ENCODE data around the gene SPTLC1. TPM values are rescaled to one million over a fixed set of nuclear protein-coding genes. Genes with fewer than 3 reads are reported as not detected.
"Not testable (repeated sequence)": the region's sequence is repeated elsewhere in the genome, so short reads cannot be mapped to it uniquely, and the experiment has no call there.

Gene SPTLC1
- total RNA-seq, result 66.1 and 69.3 TPM in 2 replicates

- intact Hi-C loops (cut with micrococcal nuclease), result loop anchor here (1.0 to 10.0 kb wide), 11 partner anchors 17 to 1450 kb away; partner anchors contain the start of genes AUH, CENPP, IARS1 and IPPK
These were observed at the start of gene SPTLC1 for GRCh38 chr9:92115071-92115858. SPTLC1 (minus strand) TSS chr9:92115413; CDS start chr9:92115370, 43 bp downstream.

- intact Hi-C loops (cut with micrococcal nuclease), result no loop called here
These were observed 49.8 kb upstream of the SPTLC1 start for GRCh38 chr9:92164975-92165374.

- intact Hi-C loops (cut with micrococcal nuclease), result no loop called here
These were observed 49.3 kb upstream of the SPTLC1 start for GRCh38 chr9:92164490-92164889.

- intact Hi-C loops (cut with micrococcal nuclease), result no loop called here
These were observed 48.1 kb upstream of the SPTLC1 start for GRCh38 chr9:92163276-92163675.

GRCh38 chr9:92160786-92161185 lies 45.6 kb upstream of the SPTLC1 start:
- intact Hi-C loops (cut with micrococcal nuclease), result no loop called here

- intact Hi-C loops (cut with micrococcal nuclease), result no loop called here
These were observed 43.8 kb upstream of the SPTLC1 start for GRCh38 chr9:92159058-92159457.

GRCh38 chr9:92158097-92158601 lies 42.9 kb upstream of the SPTLC1 start:
- intact Hi-C loops (cut with micrococcal nuclease), result no loop called here

- intact Hi-C loops (cut with micrococcal nuclease), result not testable (repeated sequence)
These were observed 40.5 kb upstream of the SPTLC1 start for GRCh38 chr9:92155736-92156135.

GRCh38 chr9:92155221-92155620 lies 40.0 kb upstream of the SPTLC1 start:
- intact Hi-C loops (cut with micrococcal nuclease), result no loop called here

GRCh38 chr9:92153466-92154415 lies 38.5 kb upstream of the SPTLC1 start:
- intact Hi-C loops (cut with micrococcal nuclease), result not testable (repeated sequence)

GRCh38 chr9:92151691-92152393 lies 36.6 kb upstream of the SPTLC1 start:
- intact Hi-C loops (cut with micrococcal nuclease), result no loop called here

- intact Hi-C loops (cut with micrococcal nuclease), result not testable (repeated sequence)
These were observed 35.6 kb upstream of the SPTLC1 start for GRCh38 chr9:92150501-92151470.

- intact Hi-C loops (cut with micrococcal nuclease), result no loop called here
These were observed 32.6 kb upstream of the SPTLC1 start for GRCh38 chr9:92147852-92148180.

GRCh38 chr9:92147030-92147851 lies 32.0 kb upstream of the SPTLC1 start:
- intact Hi-C loops (cut with micrococcal nuclease), result no loop called here

GRCh38 chr9:92146610-92147009 lies 31.4 kb upstream of the SPTLC1 start:
- intact Hi-C loops (cut with micrococcal nuclease), result no loop called here

GRCh38 chr9:92145784-92146183 lies 30.6 kb upstream of the SPTLC1 start:
- intact Hi-C loops (cut with micrococcal nuclease), result not testable (repeated sequence)

- intact Hi-C loops (cut with micrococcal nuclease), result loop anchor here (5.0 kb wide), 1 partner anchor 100 kb away; no protein-coding TSS in a partner anchor
These were observed 27.1 kb upstream of the SPTLC1 start for GRCh38 chr9:92142329-92142728.

- intact Hi-C loops (cut with micrococcal nuclease), result loop anchor here (5.0 kb wide), 1 partner anchor 101 kb away; no protein-coding TSS in a partner anchor
These were observed 26.2 kb upstream of the SPTLC1 start for GRCh38 chr9:92141144-92142129.

All from T-helper 1 cell treated with Interleukin-12 subunit alpha and Interleukin-12 subunit beta and Interleukin-4 antibody, amounts not matched to agents 30 ng/mL and 1 ng/mL, for 36 hours (primary cell).